ENCODE measurements around the gene MS4A15. TPM values are rescaled to one million over a fixed set of nuclear protein-coding genes. Genes with fewer than 3 reads are reported as not detected.
"Not testable (repeated sequence)": the region's sequence is repeated elsewhere in the genome, so short reads cannot be mapped to it uniquely, and the experiment has no call there.

The MS4A15 gene
- total RNA-seq, 1 donor from 2014 or later, result not detected

DNA sequence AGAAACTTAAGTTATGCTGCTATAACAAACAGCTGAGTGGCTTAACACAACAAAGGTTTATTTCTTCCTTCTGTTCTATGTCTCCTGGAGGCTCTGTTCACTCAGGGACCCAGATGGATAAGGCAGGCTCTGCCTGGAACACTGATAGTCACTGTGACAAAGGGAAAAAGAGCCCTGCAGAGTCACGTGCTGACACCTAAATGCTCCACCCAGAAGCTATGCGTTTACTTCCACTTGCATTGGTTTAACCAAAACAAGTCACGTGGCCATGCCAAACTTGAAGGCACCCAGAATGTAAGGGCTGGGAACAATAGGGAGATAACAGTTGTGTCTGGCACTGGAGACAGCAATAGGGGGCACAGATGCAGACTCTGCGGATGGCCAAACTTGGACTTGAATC, 3.4 kb upstream of the MS4A15 start:
- ATAC-seq (no peak), DNase-seq (ENCODE audit: low spot score) (no peak)

DNA sequence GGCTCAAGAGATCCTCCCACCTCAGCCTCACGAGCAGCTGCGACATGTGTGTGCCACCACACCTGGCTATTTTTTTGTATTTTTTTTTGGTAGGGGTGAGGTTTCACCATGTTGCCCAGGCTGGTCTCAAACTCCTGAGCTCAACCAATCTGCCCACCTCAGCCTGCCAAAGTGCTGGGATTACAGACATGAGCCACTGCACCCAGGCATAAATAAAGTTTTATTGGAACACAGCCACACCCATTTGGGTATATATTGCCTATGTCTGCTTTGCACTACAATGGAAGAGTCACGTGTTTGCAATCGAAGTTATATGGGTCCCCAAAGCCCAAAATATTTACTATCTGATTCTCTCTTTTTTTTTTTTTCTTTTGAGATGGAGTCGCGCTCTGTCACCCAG, 1.8 kb upstream of the MS4A15 start:
- DNase-seq (ENCODE audit: low spot score) (no peak), ATAC-seq (no peak)

DNA sequence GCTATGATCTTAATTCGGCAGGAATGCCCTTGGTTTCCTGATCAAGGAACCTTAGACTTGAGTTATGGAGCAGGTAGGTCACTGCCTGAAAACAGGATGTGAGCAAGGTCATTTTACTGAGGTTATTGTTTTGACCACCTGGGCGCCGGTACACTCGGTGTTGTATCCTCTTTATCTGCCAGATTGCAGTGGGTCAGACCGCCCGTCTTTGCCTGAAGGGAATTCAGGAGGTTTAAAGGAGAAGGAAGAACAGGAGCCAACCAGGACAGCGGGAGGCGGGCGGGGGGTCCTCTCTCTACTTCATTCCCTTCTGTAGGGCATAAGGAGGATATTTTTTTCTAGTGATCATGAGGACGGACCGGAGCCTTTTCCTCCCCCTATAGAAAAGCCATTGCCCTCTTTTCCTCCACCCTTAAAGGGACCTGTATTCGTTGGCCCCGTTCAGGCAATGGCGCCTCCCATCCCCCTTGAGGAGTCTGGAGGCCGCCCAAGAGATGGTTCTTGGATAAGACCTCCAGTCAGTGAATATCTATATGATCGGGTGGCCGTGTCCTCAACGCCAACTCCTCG, 649 bp downstream of the MS4A15 start:
- DNase-seq (ENCODE audit: low spot score) (no peak), ATAC-seq (no peak)

DNA sequence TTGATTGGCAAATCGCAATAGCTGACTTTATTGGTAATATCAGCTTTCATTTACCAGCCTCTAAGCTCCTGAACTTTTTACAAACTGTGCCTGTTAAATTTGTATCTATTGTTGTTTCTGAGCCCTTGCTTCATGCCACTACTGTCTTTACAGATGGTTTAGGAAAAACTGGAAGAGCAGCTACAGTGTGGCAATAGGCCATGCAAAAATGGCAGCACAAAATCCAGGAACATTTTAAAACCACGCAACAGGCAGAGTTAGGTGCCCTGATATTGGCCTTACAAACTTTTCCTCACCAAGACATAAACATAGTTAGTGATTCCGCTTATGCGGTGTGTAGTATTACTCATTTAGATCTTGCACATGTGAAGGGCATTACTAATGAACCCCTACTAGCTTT, 2.0 kb downstream of the MS4A15 start:
- not testable (repeated sequence) for DNase-seq (ENCODE audit: low spot score); ATAC-seq

DNA sequence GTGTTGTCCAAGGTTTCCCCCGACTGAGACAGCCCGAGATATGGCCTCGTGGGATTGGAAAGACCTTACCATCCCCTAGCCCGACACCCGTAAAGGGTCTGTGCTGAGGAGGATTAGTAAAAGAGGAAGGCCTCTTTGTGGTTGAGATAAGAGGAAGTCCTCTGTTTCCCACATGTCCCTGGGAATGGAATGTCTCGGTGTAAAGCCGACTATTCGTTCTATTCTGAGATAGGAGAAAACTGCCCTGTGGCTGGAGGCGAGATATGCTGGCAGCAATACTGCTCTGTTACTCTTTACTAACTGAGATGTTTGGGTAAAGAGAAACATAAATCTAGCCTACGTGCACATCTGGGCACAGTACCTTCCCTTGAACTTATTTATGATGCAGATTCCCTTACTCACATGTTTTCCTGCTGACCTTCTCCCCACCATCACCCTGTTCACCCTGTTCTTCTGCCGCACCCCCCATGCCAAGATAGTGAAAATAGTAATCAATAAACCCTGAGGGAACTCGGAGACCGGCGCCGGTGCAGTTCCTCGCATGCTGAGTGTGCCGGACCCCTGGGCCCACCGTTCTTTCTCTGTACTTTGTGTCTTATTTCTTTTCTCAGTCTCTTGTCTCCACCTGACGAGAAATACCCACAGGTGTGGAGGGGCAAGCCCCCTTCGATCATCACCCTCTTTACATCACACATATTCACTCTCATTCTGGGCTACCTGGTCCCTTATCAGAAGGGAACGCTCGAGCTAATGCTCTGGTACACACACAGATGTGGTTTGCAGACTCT, 3.0 kb downstream of the MS4A15 start:
- not testable (repeated sequence) for ATAC-seq; DNase-seq (ENCODE audit: low spot score)

DNA sequence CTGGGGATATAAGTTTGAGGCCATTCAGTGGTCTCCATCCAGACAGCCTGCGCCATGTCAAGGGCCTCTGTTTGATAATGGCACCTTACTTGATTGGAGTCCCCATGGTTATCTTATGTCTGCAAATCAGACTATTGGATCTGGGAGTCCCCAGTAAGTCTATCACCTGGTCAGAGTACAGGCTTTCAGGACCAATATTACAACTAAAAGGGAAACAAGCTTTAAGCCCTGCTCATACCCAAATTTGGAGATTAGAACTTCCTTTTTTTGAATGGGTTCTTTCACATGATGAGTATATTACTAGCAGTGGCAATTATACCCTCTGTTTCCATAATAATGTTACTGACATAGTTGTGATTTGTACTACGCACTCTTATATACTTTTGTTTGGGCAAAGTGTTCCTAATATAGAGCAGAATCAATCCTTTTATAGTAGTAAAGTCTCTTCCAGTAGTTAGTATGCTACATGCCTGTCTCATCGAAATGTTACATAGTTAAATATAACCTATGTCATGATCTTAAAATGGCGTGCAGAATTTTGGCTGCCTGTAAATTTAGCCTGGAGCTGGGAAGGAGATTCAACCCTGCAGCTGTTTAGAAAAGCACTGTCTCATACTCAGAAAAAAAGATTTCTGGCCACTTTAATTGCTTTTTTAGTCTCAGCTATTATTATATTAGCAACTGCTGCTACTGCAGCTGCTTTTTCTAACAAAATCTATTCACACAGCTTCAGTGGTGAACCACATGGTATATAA, 4.9 kb downstream of the MS4A15 start:
- ATAC-seq (no peak), DNase-seq (ENCODE audit: low spot score) (no peak)

DNA sequence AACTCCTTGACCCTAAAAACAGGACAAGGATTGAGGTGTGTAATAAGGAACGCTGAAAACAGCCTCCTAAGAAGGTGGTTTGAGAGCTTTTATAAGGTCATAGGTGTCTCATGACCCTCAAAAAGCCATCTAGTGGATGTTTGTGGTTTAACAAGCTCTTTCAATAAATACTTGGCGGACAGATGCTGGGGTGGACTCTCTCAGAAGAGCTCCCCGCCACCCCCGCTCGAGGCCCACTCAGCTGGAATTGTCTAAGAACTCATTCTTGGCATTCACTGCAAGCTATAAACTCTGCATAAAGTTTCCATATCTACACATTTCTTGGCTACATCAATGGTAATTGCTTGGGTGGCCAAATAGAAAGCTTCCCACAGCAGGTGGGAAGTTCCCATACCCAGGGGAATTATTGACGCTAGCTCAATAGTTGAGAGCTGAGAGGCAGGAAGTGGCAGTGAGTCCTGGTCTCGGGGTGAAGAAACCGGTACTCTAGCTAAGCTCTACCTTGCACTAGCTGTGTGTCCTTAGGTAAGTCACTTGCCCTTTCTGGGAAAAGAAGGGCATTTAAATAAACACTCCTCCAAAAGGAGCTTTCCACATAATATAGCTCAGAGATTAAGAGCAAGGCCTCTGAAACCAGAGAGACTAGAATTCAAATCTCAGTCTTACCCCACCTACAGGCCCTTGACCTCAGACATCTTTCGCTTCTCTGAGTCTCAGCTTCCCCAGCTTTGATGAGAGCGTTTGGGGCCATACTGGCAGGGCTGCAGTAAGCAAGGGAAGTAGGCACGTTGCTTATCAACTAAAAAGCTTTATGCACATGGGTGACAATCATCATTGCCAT, 6.4 kb downstream of the MS4A15 start:
- ATAC-seq (peak; percentile 47), DNase-seq (ENCODE audit: low spot score) (no peak)

DNA sequence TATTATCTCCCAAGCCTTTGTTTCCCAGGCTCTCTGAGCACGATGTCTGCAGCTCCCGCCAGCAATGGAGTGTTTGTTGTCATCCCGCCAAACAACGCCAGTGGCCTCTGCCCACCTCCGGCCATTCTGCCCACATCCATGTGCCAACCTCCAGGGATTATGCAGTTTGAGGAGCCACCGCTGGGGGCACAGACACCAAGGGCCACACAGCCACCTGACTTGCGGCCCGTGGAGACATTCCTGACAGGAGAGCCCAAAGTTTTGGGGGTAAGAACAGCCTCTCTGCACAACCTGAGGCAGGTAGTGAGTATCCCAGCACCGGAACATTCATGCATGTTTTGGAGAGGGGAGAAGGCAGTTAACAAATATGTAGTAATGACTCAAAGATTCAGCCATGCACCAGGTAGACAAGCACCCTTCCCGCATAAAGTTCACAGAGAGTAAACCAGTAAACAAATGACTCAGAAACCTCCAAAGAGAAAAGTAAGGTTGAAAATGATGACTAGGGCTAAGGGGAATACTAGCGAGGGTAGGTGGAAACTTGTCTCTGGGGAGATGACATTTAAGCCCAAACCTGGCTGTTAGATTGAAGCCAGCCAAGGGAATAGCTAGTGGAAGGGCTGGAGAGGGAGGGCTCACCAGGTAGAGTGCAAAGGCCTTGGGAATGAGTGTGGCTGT, 7.2 kb downstream of the MS4A15 start:
- DNase-seq (ENCODE audit: low spot score) (no peak), ATAC-seq (no peak)

DNA sequence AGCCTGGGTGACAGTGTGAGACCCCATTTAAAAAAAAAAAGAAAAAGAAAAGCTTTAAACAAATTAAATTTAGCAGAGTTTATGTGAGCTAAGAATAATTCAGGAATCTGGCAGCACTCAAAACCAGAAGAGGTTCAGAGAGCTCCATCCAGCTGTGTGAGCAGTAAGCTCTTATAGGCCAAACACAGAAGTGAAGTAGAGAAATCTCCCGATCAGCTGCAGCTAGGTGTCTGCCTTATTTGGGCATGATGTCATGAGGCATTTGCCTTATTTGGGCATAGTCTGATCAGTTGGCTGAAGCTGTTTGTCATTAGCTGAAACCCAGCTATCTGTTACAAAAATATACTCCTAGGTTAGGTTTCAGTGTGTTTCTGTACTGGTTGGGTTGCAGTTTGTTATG, 8.2 kb downstream of the MS4A15 start:
- ATAC-seq, result no peak

DNA sequence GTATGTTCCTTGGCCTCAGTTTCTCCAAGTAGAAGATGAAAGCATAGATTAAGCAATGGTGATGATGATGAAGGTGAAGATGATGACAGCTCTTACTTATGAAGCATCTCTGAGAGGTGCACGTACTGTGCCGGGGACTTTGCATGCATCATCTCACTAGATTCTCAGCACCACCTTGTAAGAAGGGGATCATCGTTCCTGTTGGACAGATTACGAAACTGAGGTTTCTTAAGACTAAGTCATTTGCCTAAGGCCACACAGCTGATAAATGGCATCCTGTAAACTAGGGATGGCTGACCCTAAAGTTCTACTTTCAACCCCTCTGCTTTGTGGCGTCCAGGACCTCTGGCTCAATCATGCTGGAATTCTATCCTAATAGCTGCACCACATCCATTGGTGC, 8.7 kb downstream of the MS4A15 start:
- ATAC-seq, result no peak
- DNase-seq (ENCODE audit: low spot score), result no peak

More for the DNA sequence above, 8.2 kb downstream of the MS4A15 start:
- no peak for DNase-seq (ENCODE audit: low spot score)

DNA sequence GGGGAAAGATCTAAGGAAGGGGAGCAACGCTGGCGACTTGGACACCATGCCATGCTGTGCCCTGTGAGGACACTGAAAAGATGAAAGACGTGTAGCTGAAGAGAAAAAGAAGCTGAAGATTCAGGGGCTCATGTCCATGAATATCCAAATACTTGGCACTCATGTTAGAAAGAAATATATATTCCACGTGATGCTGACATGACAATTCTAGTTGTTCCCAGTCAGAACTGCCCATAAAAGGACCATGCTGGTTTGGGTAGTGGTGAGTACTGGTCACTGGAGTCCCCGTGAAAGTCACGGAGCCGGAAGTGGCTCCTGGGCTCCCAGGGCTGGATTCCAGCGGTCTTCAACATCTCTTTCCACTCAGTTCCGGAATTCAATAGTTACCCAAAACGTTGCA, 9.9 kb downstream of the MS4A15 start:
- ATAC-seq, result no peak
- no peak for DNase-seq (ENCODE audit: low spot score)

DNA sequence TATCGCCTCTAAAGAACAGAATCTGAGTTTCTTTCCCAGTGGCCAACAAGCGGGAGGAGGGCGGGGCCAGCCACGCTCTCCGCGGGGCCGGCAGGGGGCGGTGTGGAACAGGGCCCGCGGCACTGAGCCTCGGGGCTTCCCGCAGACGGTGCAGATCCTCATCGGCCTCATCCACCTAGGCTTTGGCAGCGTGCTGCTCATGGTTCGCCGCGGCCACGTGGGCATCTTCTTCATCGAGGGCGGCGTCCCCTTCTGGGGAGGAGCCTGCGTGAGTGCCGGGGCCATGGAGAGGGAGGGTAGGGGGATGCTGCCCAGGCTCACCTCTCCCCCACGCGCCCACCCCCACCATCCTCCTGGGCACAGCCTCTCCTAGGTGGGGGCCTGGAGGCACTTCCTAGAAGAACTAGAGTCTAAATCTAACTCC, 10.7 kb downstream of the MS4A15 start:
- DNase-seq (ENCODE audit: low spot score) (no peak), ATAC-seq (peak; percentile 21)

DNA sequence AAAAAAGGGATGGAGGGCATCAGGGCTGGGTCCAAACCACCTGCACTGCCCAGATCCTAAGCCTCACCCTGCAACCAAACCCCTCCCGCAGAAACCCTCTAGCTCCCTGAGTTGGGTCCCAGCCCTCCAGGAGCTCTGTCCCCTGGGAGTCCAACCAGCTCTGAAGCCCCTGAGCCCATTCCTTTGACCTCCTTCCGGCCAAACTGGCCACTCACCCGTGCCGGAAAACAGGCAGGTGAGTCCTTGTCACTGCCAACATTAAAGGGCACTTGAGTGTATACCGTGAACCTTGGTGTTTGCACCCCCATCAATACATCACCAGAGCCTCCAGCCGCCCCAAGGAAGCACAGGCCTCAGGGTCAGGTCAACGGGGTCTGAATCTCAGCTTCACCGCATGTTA, 11.5 kb downstream of the MS4A15 start:
- no peak for ATAC-seq
- DNase-seq (ENCODE audit: low spot score), result no peak

DNA sequence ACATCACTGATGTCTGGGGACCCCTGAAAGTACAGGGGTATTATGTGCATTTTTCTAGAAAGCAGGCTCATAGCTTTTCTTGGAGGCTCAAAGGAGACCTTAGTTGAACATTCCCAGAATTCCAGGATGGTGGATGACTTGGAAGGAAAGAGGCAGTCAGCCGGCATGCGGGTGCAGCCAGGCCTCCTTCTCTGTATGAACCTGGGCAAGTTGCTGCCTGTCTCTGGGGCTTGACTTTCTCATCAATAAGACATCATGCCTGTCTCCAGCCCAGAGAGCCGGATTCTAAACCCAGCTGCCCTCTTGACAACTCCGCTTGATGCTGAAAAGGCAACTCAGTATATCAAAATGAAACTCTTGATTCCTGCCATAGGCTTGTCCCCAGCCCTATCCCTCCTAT, 12.6 kb downstream of the MS4A15 start:
- DNase-seq (ENCODE audit: low spot score) (no peak), ATAC-seq (no peak)

DNA sequence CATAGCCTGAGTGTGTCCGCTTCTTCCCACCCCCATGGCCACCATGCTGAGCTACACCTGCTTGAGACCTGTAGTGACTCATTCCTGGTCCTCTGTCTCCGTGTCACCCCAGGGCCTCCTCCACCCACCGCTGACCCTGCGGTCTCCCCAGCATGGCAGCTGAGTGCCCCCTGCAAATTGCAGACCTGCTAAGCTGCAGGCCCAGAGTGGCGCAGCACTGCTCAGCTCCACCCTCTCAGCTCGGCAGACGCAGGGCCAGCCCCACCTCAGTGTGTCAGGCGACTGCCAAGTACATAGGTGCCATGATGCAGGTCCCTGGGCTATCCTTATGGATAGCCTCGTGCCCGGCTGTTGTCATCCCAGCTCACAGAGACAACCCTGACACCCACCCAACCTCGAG, 13.1 kb downstream of the MS4A15 start:
- no peak for ATAC-seq
- no peak for DNase-seq (ENCODE audit: low spot score)

DNA sequence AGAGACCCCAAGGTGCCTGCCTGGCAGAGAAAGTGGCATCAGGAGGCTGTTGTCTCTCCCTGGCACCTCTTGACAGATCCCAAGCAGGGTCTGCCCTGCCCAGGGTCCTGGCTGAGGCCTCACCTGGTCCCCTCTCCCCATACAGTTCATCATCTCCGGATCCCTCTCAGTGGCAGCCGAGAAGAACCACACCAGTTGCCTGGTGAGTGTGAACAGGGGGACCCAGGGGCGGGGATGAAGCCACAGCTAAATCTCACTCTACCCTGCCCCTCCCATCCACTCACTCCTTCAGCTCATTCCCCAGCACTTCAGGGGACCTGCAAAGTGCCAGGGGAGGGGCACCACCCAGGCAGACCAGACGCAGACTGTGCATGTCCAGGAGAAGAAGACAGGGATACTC, 14.5 kb downstream of the MS4A15 start:
- ATAC-seq (no peak), DNase-seq (ENCODE audit: low spot score) (no peak)

DNA sequence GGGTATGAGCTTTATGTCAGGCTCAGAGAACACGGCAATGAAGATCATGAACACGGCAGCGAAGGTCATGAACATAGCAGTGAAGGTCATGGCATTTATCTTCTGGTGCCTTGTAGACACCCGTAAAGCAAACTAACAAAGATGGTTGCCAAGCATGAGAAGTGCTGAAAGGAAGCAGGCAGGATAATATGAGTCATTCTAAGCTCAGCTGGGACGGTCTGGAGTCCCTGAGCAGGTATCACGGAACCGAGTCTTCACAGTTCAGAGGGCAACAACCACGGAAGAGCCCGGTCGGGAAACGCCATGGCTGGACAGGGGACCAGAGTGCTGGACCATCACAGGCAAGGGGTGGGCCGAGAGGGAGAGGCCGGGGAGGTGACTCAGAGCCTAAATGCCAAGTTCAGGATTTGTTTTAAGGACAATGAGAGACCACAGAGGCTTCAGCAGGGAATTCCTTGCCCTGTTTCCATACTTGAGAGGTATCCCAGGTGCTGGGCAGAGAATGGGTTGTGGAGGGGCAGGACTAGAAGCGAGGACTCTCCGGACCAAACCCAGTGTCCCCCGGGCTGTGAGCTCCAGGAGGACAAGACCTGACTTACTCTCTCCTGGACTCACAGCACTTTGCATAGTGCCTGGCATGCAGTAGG, 15.3 kb downstream of the MS4A15 start:
- DNase-seq (ENCODE audit: low spot score), result no peak
- no peak for ATAC-seq

DNA sequence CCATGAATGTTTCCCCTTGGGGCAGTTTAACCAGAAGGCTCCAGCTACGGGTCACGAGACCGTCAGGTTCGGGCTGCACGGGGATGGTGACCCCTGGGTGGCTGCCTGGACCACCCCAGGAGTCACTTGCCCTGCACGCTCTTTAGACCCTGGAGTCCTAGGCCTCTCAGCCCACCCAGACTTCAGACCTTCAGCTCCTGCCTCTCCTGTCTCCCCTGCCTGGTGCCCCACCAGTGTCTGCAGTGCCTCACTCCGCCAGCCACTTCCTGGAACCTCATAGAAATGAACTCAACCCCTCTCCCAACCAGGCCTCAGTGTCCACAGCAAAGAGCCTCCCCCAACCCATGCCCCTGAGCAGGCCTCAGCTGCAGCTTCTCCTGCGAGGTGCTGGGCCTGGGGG, 16.0 kb downstream of the MS4A15 start:
- DNase-seq (ENCODE audit: low spot score) (no peak), ATAC-seq (no peak)

DNA sequence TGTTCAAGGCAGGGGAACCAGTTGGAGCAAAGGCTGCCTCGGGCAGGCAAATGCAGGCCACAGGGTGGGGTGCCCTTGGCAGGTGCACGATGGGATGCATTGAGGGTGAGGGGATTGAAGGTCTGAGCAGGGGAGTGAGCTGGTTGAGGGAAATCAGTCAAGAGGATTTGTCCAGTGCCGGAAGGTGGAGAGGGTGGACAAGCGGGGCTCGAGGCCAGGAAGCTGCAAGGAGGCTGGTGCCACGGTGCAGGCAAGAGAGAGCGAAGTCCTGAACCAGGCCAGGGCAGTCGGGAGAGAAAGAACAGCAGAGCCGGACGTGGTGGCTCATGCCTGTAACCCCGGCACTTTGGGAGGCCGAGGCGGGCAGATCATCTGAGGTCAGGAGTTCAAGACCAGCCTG, 18.1 kb downstream of the MS4A15 start:
- no peak for ATAC-seq
- DNase-seq (ENCODE audit: low spot score), result no peak

DNA sequence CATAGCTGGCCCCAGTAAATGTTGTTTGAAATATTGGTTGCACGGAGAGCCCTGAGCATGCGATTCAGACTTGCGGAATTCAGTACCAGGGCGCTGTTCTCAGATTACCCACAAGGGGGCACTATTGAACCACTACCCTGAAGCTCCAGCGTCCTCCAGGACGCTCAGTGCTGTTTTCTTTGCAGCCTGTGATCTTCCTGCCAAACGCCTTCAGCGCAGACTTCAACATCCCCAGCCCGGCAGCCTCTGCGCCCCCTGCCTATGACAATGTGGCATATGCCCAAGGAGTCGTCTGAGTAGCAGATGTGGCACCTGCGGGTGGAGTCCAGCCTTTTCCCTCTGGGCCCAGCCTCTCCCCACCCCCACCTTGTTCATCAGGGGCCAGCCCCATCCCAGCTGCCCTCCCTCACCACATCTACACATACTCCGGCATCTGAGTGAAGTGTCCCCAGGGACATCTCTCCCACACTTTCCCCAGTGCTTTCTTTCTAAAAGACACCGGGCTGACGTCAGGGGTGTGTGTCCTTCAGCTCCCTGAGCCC, 18.8 kb downstream of the MS4A15 start:
- peak; percentile 72 for DNase-seq (ENCODE audit: low spot score)
- peak; percentile 98 for ATAC-seq
